Subcutaneous adipose tissue (tissue), 4 donors: ENCODE measurements around the gene SULT1C2. TPM values are rescaled to one million over a fixed set of nuclear protein-coding genes. Genes with fewer than 3 reads are reported as not detected.

Experiments
- CTCF ChIP-seq: fragments of 450-650 bp; IDR thresholded peaks from one replicate; pipeline ENCODE4 v1.5.1; 2016; ENCODE audit warnings: low read depth, mild to moderate bottlenecking, control low read depth, antibody characterized with exemption, moderate library complexity
- total RNA-seq, 4 donors: library from RNA; depleted of rRNA; stranded (reverse); fragments of >200 nt; gene quantifications; one replicate each; pipeline ENCODE4 v1.1.0, GENCODE V29; 2016

SULT1C2 gene
- total RNA-seq, 4 donors from 2014 or later = 0.51 to 1.5 (median 0.98) TPM; not detected in 1

- TF ChIP-seq CTCF = no peak
Measured at GRCh38 chr2:108329771-108330170, 41.1 kb downstream of the SULT1C2 start.

GRCh38 chr2:108330979-108331378 is 42.3 kb downstream of the SULT1C2 start:
- TF ChIP-seq CTCF = no peak

GRCh38 chr2:108345951-108346350 is 57.3 kb downstream of the SULT1C2 start:
- TF ChIP-seq CTCF = no peak

- TF ChIP-seq CTCF = no peak
Measured at GRCh38 chr2:108346827-108347226, 58.1 kb downstream of the SULT1C2 start.

GRCh38 chr2:108347786-108348185 is 59.1 kb downstream of the SULT1C2 start:
- TF ChIP-seq CTCF = no peak

GRCh38 chr2:108348816-108349570 is 60.3 kb downstream of the SULT1C2 start:
- no peak for TF ChIP-seq CTCF

- no peak for TF ChIP-seq CTCF
Measured at GRCh38 chr2:108349571-108349928, 60.9 kb downstream of the SULT1C2 start.
